ENCODE data around the gene KLK5.

GRCh38 chr19:50972795-50973376 is 20.0 kb upstream of the KLK5 start:
- TF ChIP-seq EP300 (IDR thresholded peaks at IDR 0.05; ENCODE audit: borderline replicate concordance) (no peak), RAD21 (IDR thresholded peaks at IDR 0.05; ENCODE audit: low read depth) (no peak), NFIC (IDR thresholded peaks at IDR 0.05) (no peak), CREB1 (IDR thresholded peaks at IDR 0.05; ENCODE audit: low read depth) (no peak), USF1 (IDR thresholded peaks at IDR 0.05) (no peak), CEBPB (IDR thresholded peaks at IDR 0.05) (no peak), TAF1 (IDR thresholded peaks at IDR 0.05; ENCODE audit: low read depth) (no peak), YY1 (IDR thresholded peaks at IDR 0.05; ENCODE audit: low read depth) (no peak)
- TF ChIP-seq, protein P1, sequence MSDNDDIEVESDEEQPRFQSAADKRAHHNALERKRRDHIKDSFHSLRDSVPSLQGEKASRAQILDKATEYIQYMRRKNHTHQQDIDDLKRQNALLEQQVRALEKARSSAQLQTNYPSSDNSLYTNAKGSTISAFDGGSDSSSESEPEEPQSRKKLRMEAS (IDR thresholded peaks at IDR 0.05): no peak

Measured in Ishikawa (cell line).